ENCODE results near the gene PRR30.

DNA sequence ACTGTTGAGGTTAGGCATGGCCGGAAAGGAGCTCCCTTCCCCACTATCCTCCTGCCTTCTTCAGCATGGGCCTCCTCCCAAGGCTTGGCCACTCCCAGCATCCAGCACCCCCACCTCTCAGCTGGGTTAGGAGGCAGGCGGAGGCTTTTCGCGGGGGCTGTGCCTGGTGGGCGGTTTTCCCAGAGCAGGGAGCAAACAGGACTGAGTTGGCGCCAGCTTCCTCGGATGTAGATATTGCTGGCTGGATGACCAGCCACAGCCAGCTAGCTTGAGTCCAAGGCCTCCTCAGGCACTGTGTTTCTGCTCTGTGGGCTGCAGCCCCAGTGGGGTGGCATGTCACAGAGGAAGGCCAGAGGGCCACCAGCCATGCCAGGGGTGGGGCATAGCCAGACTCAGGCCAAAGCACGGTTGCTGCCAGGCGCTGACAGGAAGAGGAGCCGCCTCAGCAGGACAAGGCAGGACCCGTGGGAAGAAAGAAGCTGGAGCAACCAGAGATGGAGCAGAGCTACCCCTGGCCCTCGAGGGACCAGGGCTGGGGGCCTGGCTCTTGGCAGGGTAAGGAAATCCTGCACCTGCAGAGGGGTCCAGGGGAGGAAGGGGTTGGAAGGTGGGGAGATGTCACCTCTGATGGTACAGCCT lies 9.7 kb upstream of the PRR30 start, which contains the start of gene TCF23:
- TF ChIP-seq POLR2AphosphoS5 (IDR thresholded peaks at IDR 0.05; ENCODE audit: low read depth, low read length) (no peak), SPI1 (IDR thresholded peaks at IDR 0.05; ENCODE audit: low read depth, low read length) (no peak)
